Stimulated activated CD8-positive, alpha-beta memory T cell treated with anti-CD3 and anti-CD28 coated beads, Interleukin-15, amount 100 ng/mL, for 1 hour (primary cell): ENCODE measurements around the gene ANKAR.
"Not testable (repeated sequence)": the region's sequence is repeated elsewhere in the genome, so short reads cannot be mapped to it uniquely, and the experiment has no call there.

ENCODE experiments used
- DNase-seq: peaks from one replicate; pipeline ENCODE4 v3.0.0-alpha.2; 2020; ENCODE audit warnings: low read depth

ANKAR gene

GRCh38 chr2:189709501-189710221 lies 35.2 kb downstream of the ANKAR start:
- DNase-seq, result no peak

- DNase-seq, result not testable (repeated sequence)
Observed at GRCh38 chr2:189717593-189717992, 43.1 kb downstream of the ANKAR start.

GRCh38 chr2:189719571-189719970 lies 45.1 kb downstream of the ANKAR start:
- DNase-seq, result no peak

GRCh38 chr2:189723192-189723591 lies 48.7 kb downstream of the ANKAR start:
- no peak for DNase-seq
